Activated B cell treated with CpG ODN at 0.5 μM for 24 hours (primary cell): ENCODE data around the gene SLIT3. TPM values are rescaled to one million over a fixed set of nuclear protein-coding genes. Genes with fewer than 3 reads are reported as not detected.

ENCODE experiments used
- ATAC-seq: fragments of 200-7000 bp; cut with Tn5 transposase; one replicate; pipeline ENCODE4 v1.10.0; 2021; ENCODE audit warnings: low read depth, mild to moderate bottlenecking, moderate library complexity
- CTCF ChIA-PET: fragments of 350-600 bp; sonication (Branson Sonifier 250); formaldehyde crosslinking; loops from one replicate; lab custom pipeline; 2021; ENCODE audit warnings: antibody characterized with exemption; lab: Charles Lee
- POLR2A ChIA-PET: fragments of 350-600 bp; sonication (Branson Sonifier 250); formaldehyde crosslinking; loops from one replicate; lab custom pipeline; 2021; ENCODE audit warnings: antibody characterized with exemption; lab: Charles Lee
- DNase-seq: peaks from one replicate; pipeline ENCODE4 v3.0.0; 2022
- H3K27ac Mint-ChIP-seq: one replicate; pipeline ENCODE4 v1.8.0; 2020; ENCODE audit warnings: mixed read lengths
- H3K27me3 Mint-ChIP-seq: one replicate; pipeline ENCODE4 v1.8.0; 2021; ENCODE audit warnings: mixed read lengths
- H3K36me3 Mint-ChIP-seq: one replicate; pipeline ENCODE4 v1.8.0; 2021; ENCODE audit warnings: low read depth, mixed read lengths
- H3K4me1 Mint-ChIP-seq: one replicate; pipeline ENCODE4 v1.8.0; 2021; ENCODE audit warnings: mixed read lengths
- H3K4me3 Mint-ChIP-seq: one replicate; pipeline ENCODE4 v1.8.0; 2020; ENCODE audit warnings: mild to moderate bottlenecking, mixed read lengths
- H3K9me3 Mint-ChIP-seq: one replicate; pipeline ENCODE4 v1.8.0; 2020; ENCODE audit warnings: mixed read lengths
- CTCF ChIP-seq: fragments of 200-600 bp; IDR thresholded peaks from one replicate; pipeline ENCODE4 v1.8.0; 2022; ENCODE audit warnings: antibody characterized with exemption, mild to moderate bottlenecking
- intact Hi-C: fragments of 100-400 bp; cut with micrococcal nuclease; formaldehyde crosslinking; loops from one replicate; pipeline ENCODE4 v1.15.1; 2024
- total RNA-seq: library from RNA; stranded (reverse); gene quantifications from 2 replicates; pipeline ENCODE4 v1.2.3, GENCODE V29; 2022

SLIT3 gene
- total RNA-seq, 1 donor from 2014 or later = not detected

GRCh38 chr5:169064093-169064492 is 236.8 kb downstream of the SLIT3 start:
- H3K36me3 Mint-ChIP-seq = no peaks in the 10 kb centered on the region
- POLR2A ChIA-PET = no interaction called here
- ATAC-seq (no peak), DNase-seq (no peak)
- TF ChIP-seq CTCF = no peak
- H3K9me3 Mint-ChIP-seq = no peaks in the 10 kb centered on the region
- no peak overlapping the region for H3K27ac Mint-ChIP-seq
- CTCF ChIA-PET = no interaction called here
- no peak overlapping the region for H3K4me3 Mint-ChIP-seq
- H3K4me1 Mint-ChIP-seq = no peaks in the 10 kb centered on the region
- peaks cover 17% of the 10 kb centered on the region for H3K27me3 Mint-ChIP-seq
- intact Hi-C loops = no loop called here

GRCh38 chr5:169063316-169063953 is 237.5 kb downstream of the SLIT3 start:
- intact Hi-C loops = no loop called here
- TF ChIP-seq CTCF = no peak
- DNase-seq = no peak
- peaks cover 17% of the 10 kb centered on the region for H3K27me3 Mint-ChIP-seq
- H3K36me3 Mint-ChIP-seq = no peaks in the 10 kb centered on the region
- ChIA-PET CTCF (no interaction called here), POLR2A (no interaction called here)
- no peak for ATAC-seq
- H3K4me1 Mint-ChIP-seq = no peaks in the 10 kb centered on the region
- H3K27ac Mint-ChIP-seq = no peak overlapping the region
- H3K4me3 Mint-ChIP-seq = no peak overlapping the region
- no peaks in the 10 kb centered on the region for H3K9me3 Mint-ChIP-seq

GRCh38 chr5:169062690-169063089 is 238.2 kb downstream of the SLIT3 start:
- ChIA-PET POLR2A (no interaction called here), CTCF (no interaction called here)
- H3K27me3 Mint-ChIP-seq = peaks cover 17% of the 10 kb centered on the region
- intact Hi-C loops = no loop called here
- DNase-seq (no peak), ATAC-seq (no peak)
- no peak overlapping the region for H3K4me3 Mint-ChIP-seq
- H3K27ac Mint-ChIP-seq = no peak overlapping the region
- no peaks in the 10 kb centered on the region for H3K36me3 Mint-ChIP-seq
- no peaks in the 10 kb centered on the region for H3K4me1 Mint-ChIP-seq
- no peaks in the 10 kb centered on the region for H3K9me3 Mint-ChIP-seq
- TF ChIP-seq CTCF = no peak

- Mint-ChIP-seq H3K36me3 (no peaks in the 10 kb centered on the region), H3K27ac (no peak overlapping the region), H3K4me3 (no peak overlapping the region), H3K4me1 (no peaks in the 10 kb centered on the region), H3K27me3 (no peaks in the 10 kb centered on the region), H3K9me3 (no peaks in the 10 kb centered on the region)
- DNase-seq = no peak
- intact Hi-C loops = no loop called here
- TF ChIP-seq CTCF = no peak
- ChIA-PET POLR2A (no interaction called here), CTCF (no interaction called here)
- no peak for ATAC-seq
Measured at GRCh38 chr5:169054506-169054905, 246.4 kb downstream of the SLIT3 start.

GRCh38 chr5:169052207-169052606 is 248.7 kb downstream of the SLIT3 start:
- ATAC-seq = no peak
- intact Hi-C loops = no loop called here

More at GRCh38 chr5:169052207-169052606, 248.7 kb downstream of the SLIT3 start:
- DNase-seq = no peak
- no peak for TF ChIP-seq CTCF
- ChIA-PET CTCF (no interaction called here), POLR2A (no interaction called here)
- Mint-ChIP-seq H3K4me3 (no peak overlapping the region), H3K4me1 (no peaks in the 10 kb centered on the region), H3K36me3 (no peaks in the 10 kb centered on the region), H3K9me3 (no peaks in the 10 kb centered on the region), H3K27me3 (no peaks in the 10 kb centered on the region), H3K27ac (no peak overlapping the region)
